Activated T-cell treated with anti-CD3 and anti-CD28 coated beads, Interleukin-2, amount 50 U/mL, for 1 hour (primary cell): ENCODE results near the gene IL21R.
"Not testable (repeated sequence)": the region's sequence is repeated elsewhere in the genome, so short reads cannot be mapped to it uniquely, and the experiment has no call there.

Experiments used
- DNase-seq: peaks from one replicate; pipeline ENCODE4 v3.0.0-alpha.2; 2020

Gene IL21R

DNA sequence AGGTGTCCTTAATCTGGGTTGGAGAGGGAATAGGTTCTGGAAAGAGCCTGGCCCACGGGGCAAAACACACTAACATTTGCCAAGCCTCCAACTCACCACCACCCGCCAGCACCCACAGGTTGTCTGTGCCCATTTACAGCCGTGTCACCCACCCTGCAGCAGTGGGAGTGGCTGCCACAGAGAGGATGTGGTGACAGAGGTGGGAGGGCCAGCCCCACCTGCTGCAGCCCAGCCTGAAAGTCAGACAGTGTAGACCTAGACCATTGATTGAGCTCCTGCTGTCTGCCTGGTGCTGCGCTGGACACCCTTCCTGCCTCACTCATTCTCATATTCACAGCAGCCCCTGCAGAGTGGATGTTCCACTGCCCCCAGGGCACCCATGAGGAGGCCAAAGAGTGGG is 44.7 kb downstream of the IL21R start:
- DNase-seq = peak; percentile 83

DNA sequence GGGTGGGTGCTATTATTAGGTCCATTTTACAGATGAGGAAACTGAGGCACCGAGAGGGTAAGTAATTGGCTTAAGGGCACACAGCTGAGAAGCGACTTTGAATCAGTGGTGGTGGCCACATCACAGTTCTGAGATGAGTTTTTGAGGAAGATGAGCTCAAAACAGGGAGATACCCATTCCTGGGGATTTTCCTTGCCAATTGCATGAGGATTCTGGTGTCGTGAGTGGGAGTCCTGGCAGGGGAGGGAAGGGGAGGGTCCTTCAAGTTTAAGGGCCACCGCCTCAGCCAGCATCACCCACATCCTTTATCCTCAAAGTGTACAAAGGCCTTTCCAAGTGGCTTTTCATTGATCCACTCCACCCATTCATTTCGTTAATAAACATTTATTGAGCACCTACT is 45.3 kb downstream of the IL21R start:
- DNase-seq = no peak

DNA sequence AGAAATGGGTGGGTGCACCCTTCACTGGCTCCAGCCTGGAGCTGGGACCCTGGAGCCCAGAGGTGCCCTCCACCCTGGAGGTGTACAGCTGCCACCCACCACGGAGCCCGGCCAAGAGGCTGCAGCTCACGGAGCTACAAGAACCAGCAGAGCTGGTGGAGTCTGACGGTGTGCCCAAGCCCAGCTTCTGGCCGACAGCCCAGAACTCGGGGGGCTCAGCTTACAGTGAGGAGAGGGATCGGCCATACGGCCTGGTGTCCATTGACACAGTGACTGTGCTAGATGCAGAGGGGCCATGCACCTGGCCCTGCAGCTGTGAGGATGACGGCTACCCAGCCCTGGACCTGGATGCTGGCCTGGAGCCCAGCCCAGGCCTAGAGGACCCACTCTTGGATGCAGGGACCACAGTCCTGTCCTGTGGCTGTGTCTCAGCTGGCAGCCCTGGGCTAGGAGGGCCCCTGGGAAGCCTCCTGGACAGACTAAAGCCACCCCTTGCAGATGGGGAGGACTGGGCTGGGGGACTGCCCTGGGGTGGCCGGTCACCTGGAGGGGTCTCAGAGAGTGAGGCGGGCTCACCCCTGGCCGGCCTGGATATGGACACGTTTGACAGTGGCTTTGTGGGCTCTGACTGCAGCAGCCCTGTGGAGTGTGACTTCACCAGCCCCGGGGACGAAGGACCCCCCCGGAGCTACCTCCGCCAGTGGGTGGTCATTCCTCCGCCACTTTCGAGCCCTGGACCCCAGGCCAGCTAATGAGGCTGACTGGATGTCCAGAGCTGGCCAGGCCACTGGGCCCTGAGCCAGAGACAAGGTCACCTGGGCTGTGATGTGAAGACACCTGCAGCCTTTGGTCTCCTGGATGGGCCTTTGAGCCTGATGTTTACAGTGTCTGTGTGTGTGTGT is 46.8 kb downstream of the IL21R start:
- DNase-seq = no peak

DNA sequence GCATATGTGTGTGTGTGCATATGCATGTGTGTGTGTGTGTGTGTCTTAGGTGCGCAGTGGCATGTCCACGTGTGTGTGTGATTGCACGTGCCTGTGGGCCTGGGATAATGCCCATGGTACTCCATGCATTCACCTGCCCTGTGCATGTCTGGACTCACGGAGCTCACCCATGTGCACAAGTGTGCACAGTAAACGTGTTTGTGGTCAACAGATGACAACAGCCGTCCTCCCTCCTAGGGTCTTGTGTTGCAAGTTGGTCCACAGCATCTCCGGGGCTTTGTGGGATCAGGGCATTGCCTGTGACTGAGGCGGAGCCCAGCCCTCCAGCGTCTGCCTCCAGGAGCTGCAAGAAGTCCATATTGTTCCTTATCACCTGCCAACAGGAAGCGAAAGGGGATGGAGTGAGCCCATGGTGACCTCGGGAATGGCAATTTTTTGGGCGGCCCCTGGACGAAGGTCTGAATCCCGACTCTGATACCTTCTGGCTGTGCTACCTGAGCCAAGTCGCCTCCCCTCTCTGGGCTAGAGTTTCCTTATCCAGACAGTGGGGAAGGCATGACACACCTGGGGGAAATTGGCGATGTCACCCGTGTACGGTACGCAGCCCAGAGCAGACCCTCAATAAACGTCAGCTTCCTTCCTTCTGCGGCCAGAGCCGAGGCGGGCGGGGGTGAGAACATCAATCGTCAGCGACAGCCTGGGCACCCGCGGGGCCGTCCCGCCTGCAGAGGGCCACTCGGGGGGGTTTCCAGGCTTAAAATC is 47.6 kb downstream of the IL21R start:
- peak; percentile 85 for DNase-seq

DNA sequence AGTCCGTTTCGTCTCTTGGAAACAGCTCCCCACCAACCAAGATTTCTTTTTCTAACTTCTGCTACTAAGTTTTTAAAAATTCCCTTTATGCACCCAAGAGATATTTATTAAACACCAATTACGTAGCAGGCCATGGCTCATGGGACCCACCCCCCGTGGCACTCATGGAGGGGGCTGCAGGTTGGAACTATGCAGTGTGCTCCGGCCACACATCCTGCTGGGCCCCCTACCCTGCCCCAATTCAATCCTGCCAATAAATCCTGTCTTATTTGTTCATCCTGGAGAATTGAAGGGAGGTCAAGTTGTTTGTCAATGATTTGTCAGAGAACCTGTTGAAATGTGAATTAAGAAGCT is 48.2 kb downstream of the IL21R start:
- DNase-seq = no peak

DNA sequence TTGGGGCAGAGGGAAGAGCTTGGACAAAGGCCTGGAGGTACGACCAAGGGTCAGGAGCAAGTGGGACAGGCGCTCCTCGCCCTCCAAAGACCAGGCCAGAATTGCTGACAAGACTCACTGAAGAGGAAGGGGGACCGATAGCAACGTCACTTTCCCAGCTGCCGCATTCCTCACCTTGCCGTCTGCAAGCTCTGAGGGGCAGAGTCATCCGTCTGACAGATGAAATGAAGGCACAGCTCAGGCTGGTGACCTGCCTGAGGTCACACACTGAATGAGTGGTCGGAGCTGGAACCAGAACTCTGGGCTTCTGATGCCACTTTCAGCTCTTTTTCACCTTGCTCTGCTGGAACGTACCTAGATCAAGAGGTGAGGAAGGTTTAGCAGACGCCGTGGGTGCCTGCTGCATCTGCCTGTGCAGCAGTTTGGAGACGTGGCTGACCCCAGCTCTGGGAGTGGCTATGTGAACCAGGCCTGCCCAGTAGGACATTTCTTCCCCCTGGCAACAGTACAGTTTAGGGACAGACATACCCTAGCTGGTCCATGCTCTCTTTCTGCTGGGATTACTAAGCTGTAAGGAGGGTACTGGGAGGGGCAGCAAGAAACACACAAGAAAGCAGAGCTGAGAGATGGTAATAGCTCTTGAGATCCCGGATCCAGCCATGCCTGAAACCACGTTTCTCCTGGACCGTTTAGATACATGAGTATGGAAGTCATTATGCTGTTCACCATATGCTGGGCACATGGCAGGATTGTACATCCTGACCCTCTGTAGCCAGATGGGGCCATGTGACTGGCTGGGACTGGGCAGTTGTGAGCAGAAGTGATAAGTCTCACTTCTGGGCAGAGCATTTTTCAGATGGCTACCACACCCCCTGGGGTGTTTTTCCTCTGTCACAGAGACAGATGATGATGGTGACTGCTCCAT is 50.9 kb downstream of the IL21R start:
- DNase-seq = peak; percentile 43

DNA sequence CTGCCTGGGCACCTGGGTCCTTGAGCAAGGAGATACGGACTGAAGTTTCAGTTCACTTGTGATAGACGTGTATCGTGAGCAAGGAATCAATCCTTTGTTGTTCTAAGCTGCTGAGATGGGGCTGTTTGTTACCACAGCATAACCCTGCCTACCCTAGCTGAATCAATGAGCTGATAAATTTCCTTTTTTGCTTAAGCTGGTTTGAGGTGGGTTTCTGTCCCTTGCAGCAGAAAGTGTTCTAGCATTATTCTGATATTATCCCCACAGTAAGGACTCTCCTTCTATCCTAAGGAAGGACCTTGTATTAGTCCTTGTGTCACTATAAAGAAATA is 51.5 kb downstream of the IL21R start:
- DNase-seq = no peak

DNA sequence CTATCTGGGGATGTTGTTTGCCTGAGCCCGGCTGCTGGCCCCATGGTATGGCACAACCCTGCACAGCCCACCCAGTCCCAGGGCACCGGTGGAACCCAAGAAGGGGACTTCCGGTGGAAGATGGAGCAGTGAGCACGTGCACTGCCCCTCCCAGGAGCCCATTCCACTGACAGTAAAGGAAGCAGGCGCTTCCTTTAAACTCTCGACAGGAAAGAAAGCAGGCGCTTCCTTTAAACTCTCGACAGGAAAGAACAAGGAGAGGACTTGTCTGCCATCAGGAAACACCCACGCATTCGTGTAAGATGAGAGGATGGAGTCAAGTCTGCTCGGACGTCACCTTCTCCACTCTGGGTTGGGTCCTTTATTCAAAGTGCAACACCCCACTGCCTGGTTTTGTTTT is 53.7 kb downstream of the IL21R start:
- no peak for DNase-seq

DNA sequence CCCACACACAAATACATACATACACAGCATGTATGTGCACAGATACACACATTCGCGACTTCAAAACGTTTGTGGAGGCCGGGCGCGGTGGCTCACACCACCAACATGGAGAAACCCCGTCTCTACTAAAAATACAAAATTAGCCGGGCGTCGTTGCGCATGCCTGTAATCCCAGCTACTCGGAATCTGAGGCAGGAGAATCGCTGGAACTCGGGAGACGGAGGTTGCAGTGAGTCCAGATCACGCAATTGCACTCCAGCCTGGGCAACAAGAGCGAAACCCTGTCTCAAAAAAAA is 55.6 kb downstream of the IL21R start:
- not testable (repeated sequence) for DNase-seq

DNA sequence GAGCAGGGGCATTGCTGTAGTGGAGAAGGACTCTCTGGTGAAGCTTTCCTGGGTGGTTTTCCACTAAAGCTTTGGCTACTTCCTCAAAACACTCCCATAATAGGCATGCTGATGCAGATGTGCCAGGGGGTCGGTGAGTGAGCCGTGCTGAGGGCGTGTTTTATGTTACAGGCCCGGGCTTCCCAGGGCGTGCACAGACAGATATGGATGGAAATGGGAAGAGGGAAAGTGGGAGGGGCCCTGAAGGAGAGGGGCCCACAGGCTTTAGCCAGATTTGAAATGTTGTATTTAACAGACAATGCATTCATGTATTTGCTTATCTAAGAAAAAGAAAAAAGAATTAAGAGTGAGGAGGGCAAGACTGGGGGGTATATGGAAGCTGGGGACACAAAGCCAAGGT is 56.3 kb downstream of the IL21R start:
- peak; percentile 15 for DNase-seq

DNA sequence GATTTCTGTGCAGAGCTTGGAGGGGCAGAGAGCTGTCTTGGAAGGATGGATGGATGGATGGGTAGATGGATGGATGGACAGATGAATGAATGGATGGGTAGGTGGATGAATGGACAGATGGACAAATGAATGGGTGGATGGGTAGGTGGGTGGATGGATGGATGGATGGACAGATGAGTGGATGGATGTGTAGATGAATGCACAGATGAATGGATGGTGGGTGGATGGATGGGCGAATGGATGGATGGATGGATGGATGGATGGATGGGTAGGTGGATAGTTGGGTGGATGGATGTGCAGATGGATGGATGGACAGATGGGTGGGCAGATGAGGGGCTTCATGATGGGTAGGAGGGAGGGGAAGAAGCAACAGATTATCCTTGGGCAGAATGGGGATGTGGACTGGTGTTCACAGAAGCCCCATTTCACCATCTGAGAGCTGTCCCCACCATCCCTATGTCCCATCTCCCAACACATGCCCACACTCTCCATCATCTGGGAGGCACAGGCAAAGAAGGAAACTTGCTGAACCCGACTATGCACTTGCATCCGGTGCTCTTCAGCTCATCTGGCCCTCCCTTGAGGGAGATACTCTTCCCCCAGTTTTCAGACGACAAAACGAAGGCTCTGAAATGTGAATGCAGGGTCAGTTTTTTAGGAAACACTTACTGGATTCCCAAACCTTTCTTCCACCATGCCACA is 57.2 kb downstream of the IL21R start:
- DNase-seq = peak; percentile 8

DNA sequence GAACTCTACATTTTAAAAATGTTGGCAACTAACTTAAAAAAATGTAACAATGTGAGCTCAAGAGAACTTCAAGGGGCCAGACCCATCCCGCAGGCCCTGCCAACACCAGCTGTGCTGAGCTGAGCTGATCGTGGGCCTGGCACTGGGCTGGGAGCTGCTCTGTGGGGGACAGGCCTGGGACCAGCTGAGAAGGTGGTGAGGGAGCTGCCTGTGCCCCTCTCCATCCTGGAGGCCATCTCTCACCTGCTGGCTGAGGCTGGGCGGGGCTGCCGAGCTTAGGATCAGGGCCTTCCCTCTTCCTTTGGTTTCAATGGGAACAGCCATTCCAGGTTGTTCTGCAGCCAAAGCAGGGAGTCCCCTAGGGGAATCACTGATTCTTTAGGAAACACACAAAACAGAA is 58.2 kb downstream of the IL21R start:
- no peak for DNase-seq

DNA sequence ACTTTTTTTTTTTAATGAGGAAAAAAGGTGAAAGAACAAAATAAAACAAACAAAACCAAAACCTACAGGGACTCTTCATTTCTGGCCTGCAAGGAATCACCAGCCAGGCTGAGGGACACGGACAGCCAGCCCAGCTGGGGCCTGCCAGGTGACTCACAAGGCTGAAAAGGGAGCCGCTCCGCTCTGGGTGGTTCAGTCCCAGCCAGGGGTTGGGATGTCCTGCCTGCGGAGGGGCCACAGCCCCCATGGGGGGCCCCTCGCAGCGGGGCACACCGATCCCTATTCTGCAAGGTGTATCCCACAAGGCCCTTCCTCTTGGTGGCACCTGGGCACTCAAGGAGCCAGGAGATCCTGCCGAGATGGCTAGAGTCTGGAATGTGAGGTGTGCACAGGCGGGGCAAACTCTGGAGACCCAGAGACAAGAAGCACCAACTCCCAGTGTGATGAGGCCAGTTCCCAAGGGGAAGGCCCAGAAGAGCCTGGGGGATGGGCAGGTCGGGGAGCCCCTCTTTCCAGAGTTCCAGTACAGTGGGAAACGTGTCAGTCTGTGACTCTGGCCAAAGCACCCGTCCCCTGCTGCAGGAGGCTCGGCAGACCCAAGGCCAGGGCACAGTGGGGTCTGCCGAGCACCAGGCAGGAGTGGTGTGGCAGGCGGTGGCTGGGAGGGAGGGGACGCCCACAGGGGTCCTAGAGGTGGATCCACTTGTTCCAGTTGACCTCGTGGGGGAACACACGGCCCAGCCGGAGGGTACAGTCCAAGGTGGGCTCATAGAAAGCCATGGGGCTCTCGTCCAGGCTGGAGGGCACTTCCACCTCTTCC is 58.9 kb downstream of the IL21R start:
- no peak for DNase-seq

DNA sequence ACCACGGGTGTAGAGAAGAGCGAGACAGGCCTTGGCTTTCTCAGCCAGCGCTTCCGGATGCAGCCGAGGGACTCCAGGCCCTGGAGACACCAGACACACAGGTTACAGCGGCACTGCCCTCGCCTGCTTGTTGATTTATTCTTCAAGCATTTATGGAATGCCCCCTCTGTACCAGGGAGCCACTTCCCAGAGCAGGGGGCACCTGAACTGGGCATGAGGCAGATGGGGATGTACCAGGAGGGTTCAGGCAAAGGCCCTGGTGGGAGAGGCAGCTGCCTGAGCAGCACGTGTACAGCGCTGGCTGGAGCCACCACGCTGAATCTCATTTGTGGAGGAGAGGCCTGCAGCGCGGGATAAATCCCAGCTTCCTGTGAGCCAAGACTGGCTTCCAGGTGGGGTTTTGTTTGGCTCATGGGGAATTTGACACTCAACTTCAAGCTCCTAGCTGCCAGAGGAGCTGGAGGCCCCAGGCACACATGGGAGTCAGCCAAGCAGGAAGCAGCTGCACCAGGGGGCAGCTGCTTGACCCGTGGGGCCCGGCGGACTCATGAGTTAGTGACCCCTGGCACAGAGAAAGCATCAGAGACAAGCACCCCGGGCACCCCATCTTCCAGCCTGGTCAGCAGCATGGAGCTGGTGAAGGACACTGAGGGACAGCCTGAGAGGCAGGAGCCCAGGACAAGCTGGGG is 59.7 kb downstream of the IL21R start:
- no peak for DNase-seq

DNA sequence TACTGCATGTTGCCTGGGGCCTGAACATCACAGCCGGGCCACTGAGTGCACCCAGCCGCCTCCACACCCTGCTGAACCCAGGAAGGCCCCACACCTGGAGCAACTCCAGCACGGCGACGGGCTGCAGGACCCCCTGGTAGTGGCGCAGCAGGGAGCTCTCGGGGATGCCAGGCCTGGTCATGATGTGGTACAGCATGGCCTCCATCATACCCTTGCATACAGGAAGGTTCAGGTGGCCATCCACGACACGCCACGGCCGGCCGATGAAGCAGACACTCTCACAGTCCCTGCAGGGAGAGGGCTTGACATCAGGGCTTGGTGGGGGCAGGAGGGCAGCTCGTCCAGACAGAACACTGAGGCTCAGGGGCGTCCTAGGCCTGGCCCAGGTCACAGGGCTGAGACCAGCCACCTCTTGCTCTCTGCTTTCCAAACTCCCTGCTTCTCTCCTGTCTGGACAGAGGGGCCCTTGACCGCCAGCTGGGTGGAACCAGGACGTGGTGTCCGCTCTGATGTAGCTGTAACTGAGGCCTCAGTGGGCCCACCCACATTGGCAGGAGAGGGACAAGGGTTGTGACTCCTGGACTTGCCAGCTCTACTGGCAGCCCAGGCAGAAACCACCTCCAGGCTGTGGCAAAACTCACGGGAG is 60.3 kb downstream of the IL21R start:
- DNase-seq = no peak

DNA sequence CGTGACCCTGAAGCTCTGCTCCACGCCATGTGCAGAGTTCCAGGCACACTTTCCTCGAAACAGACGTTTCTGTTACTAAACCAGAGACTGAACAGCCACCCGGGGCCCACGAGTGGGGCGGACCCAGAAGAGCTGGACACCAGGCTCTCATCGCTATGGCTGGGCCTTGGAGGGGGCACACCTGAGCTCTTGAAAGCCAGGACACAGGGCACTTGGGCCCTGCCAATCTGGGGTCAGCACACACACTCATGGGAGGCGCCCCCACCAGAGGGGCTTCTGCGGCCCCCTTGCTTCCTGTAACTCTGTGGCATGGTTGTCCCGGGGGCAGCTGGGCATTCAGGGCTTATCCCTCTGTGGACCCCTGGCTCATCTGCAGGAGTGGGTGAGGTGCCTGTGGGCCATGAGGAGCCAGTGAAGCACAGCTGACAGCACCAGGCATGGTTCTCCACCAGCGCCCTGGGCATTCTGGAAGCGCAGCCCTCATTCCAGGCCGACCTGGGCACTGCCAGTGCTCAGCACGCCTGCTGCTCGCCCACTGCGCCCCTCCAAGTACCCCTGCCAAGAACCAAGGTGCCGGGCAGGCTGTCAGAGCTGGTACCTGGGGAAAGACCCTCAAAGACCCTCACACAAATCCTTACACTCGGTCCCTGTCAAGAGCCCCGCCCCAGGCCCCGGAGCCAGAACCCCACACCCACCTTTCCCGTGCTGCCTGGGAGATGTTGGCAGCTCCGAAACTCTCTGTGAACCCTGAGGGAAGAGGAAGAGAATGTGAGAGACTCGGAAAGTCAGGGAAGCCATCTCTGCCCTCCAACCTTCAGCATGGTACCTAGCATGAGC is 61.1 kb downstream of the IL21R start:
- DNase-seq = no peak

DNA sequence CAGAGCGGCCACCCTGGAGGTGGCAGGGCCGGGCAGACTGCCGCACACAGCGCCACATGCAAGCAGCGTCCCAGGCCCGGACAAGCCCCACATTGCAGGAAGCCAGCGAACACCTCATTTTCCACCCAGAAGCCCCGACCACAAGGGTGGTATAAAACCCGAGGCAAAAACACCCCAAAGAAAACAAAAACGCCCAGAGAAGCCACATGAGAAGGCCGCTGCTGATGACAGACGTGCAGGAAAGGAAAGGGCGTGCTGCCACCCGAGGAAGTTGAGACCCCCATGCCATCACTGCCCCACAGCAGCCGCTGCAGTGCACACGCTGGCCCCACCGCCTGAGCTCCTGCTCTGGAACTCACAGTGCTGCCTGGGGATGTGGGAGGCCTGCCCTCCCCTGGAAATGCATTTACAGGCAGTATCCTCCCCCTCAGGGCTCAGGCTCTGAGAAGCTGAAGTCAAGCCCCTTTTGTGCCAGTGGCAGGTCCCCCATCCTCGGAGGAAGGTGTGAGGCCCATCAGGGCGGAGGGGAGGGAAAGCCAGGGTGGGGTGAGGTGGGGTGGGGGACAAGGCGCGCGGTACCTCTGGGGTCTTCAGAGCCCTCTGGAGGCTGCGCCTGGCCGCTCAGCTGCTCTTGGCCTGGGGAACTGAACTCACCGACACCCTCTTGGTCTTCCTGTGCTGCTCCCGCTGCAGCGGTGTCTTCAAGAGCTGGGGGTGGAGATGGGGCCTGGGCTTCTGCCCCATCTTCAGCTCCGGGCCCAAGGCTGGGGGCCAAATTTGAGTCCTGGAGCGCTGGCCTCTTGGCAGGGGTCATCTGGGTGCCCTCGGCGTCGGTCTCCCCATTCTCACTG is 62.0 kb downstream of the IL21R start:
- DNase-seq = peak; percentile 67

DNA sequence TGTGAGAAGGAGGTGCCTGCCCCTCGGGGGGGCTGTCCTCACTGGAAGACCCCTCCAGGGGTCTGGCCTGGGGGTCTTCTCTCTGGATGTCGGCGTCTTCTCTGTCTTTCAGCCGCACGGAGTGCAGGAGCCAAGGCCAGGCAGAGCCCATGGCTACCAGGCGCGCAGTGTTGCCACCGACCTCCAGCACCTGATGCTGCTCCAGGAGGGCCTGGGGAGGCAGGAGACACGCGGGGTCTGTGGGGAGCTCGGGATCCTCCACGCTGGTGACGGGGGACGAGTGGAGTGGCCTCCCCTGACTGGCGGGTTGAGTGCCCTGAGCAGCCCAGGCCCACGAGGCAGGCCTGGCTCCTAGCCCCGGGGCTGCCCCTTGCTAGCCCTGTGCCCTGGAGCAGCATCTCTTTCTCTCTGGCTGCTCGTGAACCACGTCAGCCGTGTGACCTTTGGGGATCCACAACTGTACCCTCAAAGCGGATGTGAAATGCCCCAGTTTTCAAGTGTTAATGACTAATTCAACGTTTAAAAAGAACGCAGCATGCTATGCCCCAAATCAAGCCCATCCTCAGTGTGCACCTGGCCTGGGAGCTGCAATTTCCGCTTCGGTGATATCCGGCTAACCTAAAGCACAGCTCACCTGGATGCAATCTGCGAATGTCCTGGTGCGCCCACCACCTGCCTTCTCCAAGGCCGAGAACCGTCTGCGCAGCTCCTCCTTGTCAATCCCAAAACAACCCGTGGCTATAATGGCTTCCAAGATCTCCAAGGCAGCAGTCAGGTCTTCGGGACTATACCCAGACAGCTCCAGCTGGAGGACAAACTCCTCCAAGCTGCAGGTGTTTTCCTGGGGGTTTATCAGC is 62.9 kb downstream of the IL21R start:
- DNase-seq = no peak
